HepG2 (cell line): ENCODE measurements around the gene ADGRB2. TPM values are rescaled to one million over a fixed set of nuclear protein-coding genes. Genes with fewer than 3 reads are reported as not detected.

Experiments used
- ATAC-seq: fragments of 200-7000 bp; cut with Tn5 transposase; 3 replicates; pipeline ENCODE4 v1.9.1; 2020; ENCODE audit warnings: mild to moderate bottlenecking, moderate library complexity
- BruUV-seq: library from RNA; stranded (reverse); fragments of 400-500 nt; replicated peaks from 2 replicates; lab custom pipeline; 2021; lab: Mats Ljungman, UMichigan
- CTCF ChIA-PET: fragments of 300-600 bp; formaldehyde crosslinking; extraction: SDS; loops from one replicate; lab custom pipeline; 2021; ENCODE audit warnings: low total read pairs, inconsistent platforms, low intra/inter-chr PET ratio; lab: Yijun Ruan, JAX
- POLR2A ChIA-PET: fragments of 350-600 bp; sonication (Branson Sonifier 250); formaldehyde crosslinking; loops from one replicate; lab custom pipeline; 2020; ENCODE audit warnings: antibody characterized with exemption, inconsistent platforms; lab: Yijun Ruan, JAX
- DNase-seq: peaks from one replicate; pipeline ENCODE4 v3.0.0-alpha.2; 2015; ENCODE audit warnings: low spot score
- FAIRE-seq: peaks from 3 replicates; lab custom pipeline; 2011; peaks lifted over from hg19 to GRCh38; lab: Jason Lieb, UNC
- H2AFZ ChIP-seq: one replicate; pipeline ENCODE4 v1.6.1; 2011; ENCODE audit warnings: low read length, inconsistent platforms
- H3K27ac ChIP-seq: fragments of 300-600 bp; 3 replicates; pipeline ENCODE4 v1.8.0; 2011; ENCODE audit warnings: mixed run types, mild to moderate bottlenecking, mixed read lengths, low read length, inconsistent platforms; ENCODE audit not compliant: insufficient read depth; ENCODE audit errors: extremely low read length
- H3K27me3 ChIP-seq, 2 experiments: fragments of 200-600 bp in 1 of 2; 2 replicates in 1 of 2; 3 replicates in 1 of 2; pipeline versions ENCODE4 v1.6.0 to v1.8.0; 2011; ENCODE audit warnings: low read length in 2 of 2, mild to moderate bottlenecking in 2 of 2, moderate library complexity in 2 of 2, inconsistent platforms in 1 of 2; ENCODE audit not compliant: insufficient read depth in 2 of 2, control insufficient read depth in 1 of 2
- H3K36me3 ChIP-seq, 2 experiments: fragments of 200-600 bp in 1 of 2; replicated peaks in 1 of 2; 2 replicates in 1 of 2; 3 replicates in 1 of 2; pipeline versions ENCODE4 v1.5.1 to v1.8.0; 2011; ENCODE audit warnings: low read length in 2 of 2, inconsistent platforms in 1 of 2; ENCODE audit not compliant: insufficient read depth in 2 of 2, control insufficient read depth in 1 of 2
- H3K4me1 ChIP-seq: 2 replicates; pipeline ENCODE4 v1.5.1; 2012; ENCODE audit warnings: low read length, inconsistent platforms; ENCODE audit not compliant: insufficient read depth
- H3K4me2 ChIP-seq: 2 replicates; pipeline ENCODE4 v1.6.0; 2011; ENCODE audit warnings: low read depth, low read length, inconsistent platforms
- H3K4me3 ChIP-seq, 3 experiments: fragments of 200-600 bp in 1 of 3; sonication (generic), shearing (Covaris generic) in 1 of 3; replicated peaks in 1 of 3; 2 replicates each; pipeline ENCODE4 v1.5.1; 2011 to 2016; ENCODE audit warnings: low read length in 3 of 3, inconsistent platforms in 2 of 3, low read depth in 2 of 3, mild to moderate bottlenecking in 2 of 3, control low read depth in 1 of 3, mixed read lengths in 1 of 3; ENCODE audit not compliant: insufficient read depth in 1 of 3
- H3K79me2 ChIP-seq: one replicate; pipeline ENCODE4 v1.6.1; 2011; ENCODE audit warnings: low read length, inconsistent platforms; ENCODE audit not compliant: insufficient read depth
- H3K9ac ChIP-seq: 2 replicates; pipeline ENCODE4 v1.6.0; 2011; ENCODE audit warnings: mild to moderate bottlenecking, low read depth, low read length, inconsistent platforms; ENCODE audit not compliant: insufficient read depth
- H3K9me3 ChIP-seq: 2 replicates; pipeline ENCODE4 v1.5.1; 2012; ENCODE audit warnings: mild to moderate bottlenecking, low read length
- H4K20me1 ChIP-seq: 2 replicates; pipeline ENCODE4 v1.6.0; 2011; ENCODE audit warnings: inconsistent platforms, mild to moderate bottlenecking, low read length, moderate library complexity; ENCODE audit not compliant: insufficient read depth
- FOXP4 ChIP-seq: sonication (generic); formaldehyde crosslinking; IDR thresholded peaks from 2 replicates; pipeline ENCODE4 v1.4.0; 2020; ENCODE audit warnings: missing genetic modification reagents
- MAFK ChIP-seq, 2 experiments: IDR thresholded peaks in 1 of 2; conservative IDR thresholded peaks in 1 of 2; 2 replicates each; pipeline ENCODE4 v1.6.1; 2011; ENCODE audit warnings: improper control_type of control experiment in 2 of 2, low read length in 2 of 2
- MXD4 ChIP-seq: IDR thresholded peaks from 2 replicates; pipeline ENCODE4 v1.6.1; 2016; ENCODE audit warnings: mild to moderate bottlenecking, missing biosample characterization, missing genetic modification reagents
- MYC ChIP-seq: sonication (generic); formaldehyde crosslinking; IDR thresholded peaks from 2 replicates; pipeline ENCODE4 v1.9.0; 2021; ENCODE audit warnings: missing genetic modification reagents, borderline replicate concordance
- NFKBIZ ChIP-seq: IDR thresholded peaks from 2 replicates; pipeline ENCODE4 v1.6.1; 2018; ENCODE audit warnings: missing genetic modification reagents, missing compliant biosample characterization
- TARDBP ChIP-seq: sonication (generic); formaldehyde crosslinking; IDR thresholded peaks from 2 replicates; pipeline ENCODE4 v1.8.0; 2022; ENCODE audit warnings: mild to moderate bottlenecking, missing genetic modification reagents
- ZBTB21 ChIP-seq: sonication (generic); formaldehyde crosslinking; IDR thresholded peaks from 2 replicates; pipeline ENCODE4 v1.4.0; 2020; ENCODE audit warnings: missing genetic modification reagents
- ZEB1 ChIP-seq: IDR thresholded peaks from 2 replicates; pipeline ENCODE4 v1.6.1; 2012; ENCODE audit warnings: mild to moderate bottlenecking, low read depth, inconsistent platforms; ENCODE audit not compliant: insufficient replicate concordance
- ZNF136 ChIP-seq: sonication (generic); formaldehyde crosslinking; IDR thresholded peaks from 2 replicates; pipeline ENCODE4 v1.8.1; 2022; ENCODE audit warnings: low read depth, mild to moderate bottlenecking, moderate library complexity, missing genetic modification reagents
- ZNF207 ChIP-seq: fragments of 450-650 bp; IDR thresholded peaks from 2 replicates; pipeline ENCODE4 v1.6.1; 2016; ENCODE audit warnings: antibody characterized with exemption, borderline replicate concordance
- ZNF552 ChIP-seq: sonication (generic); formaldehyde crosslinking; IDR thresholded peaks from 2 replicates; pipeline ENCODE4 v1.9.0; 2022; ENCODE audit warnings: missing genetic modification reagents, mild to moderate bottlenecking, borderline replicate concordance
- ZNF609 ChIP-seq: sonication (generic); formaldehyde crosslinking; IDR thresholded peaks from 2 replicates; pipeline ENCODE4 v1.4.0; 2020; ENCODE audit warnings: mild to moderate bottlenecking, missing genetic modification reagents, borderline replicate concordance
- ZNF841 ChIP-seq: sonication (generic); formaldehyde crosslinking; IDR thresholded peaks from 2 replicates; pipeline ENCODE4 v1.8.1; 2023; ENCODE audit warnings: missing genetic modification reagents, borderline replicate concordance
- WGBS: methylation state at CpG from one replicate; pipeline ENCODE4 v1.1.6; 2017; ENCODE audit warnings: low lambda C conversion rate; 5-methylcytosine and 5-hydroxymethylcytosine counted together
- in situ Hi-C: cut with HindIII; loops from 2 replicates; pipeline ENCODE4 v1.10.0; 2017; ENCODE audit warnings: low pct_unique_long_range_greater_than_20kb; ENCODE audit not compliant: extremely low pct_ligation_motif_present
- intact Hi-C: fragments of 100-400 bp; cut with micrococcal nuclease; formaldehyde crosslinking; loops from one replicate; pipeline ENCODE4 v1.10.0; 2022; ENCODE audit not compliant: unreplicated experiment
- polyA plus RNA-seq, 8 experiments: library from polyadenylated mRNA; depleted of rRNA in 3 of 8; stranded (reverse) in 7 of 8; unstranded in 1 of 8; fragments of >200 nt; fragmentation: Illumina TruSeq in 4 of 8; extraction: Trizol in 4 of 8; gene quantifications; 2 replicates each; pipeline versions ENCODE4 v1.2.1 to v1.2.3, GENCODE V29; 2011 to 2016; ENCODE audit warnings: low read depth in 4 of 8, missing spikeins in 1 of 8, mixed read lengths in 1 of 8; ENCODE audit not compliant: insufficient read depth in 1 of 8
- total RNA-seq, 5 experiments: library from RNA; depleted of rRNA; stranded (reverse); fragments of >200 nt; fragmentation: Illumina TruSeq; extraction: Trizol; gene quantifications; 2 replicates each; pipeline ENCODE4 v1.2.3, GENCODE V29; 2016; ENCODE audit warnings: low read depth in 1 of 5

The ADGRB2 gene
- total and polyA plus RNA-seq, 2 of the 13 experiments (the other 11 are each of a cell fraction or from before 2014, with no cell fraction given): 0.03 to 0.09 TPM

GRCh38 chr1:31768407-31768907, 4.3 kb upstream of the ADGRB2 start:
- peaks cover 21% of the 10 kb centered on the region for H3K4me1 ChIP-seq
- H3K9me3 ChIP-seq: no peaks in the 10 kb centered on the region
- WGBS: 6% methylated on average over 2 of the region's 2 CpGs
- no peak for ATAC-seq
- intact Hi-C loops (no loop called here), in situ Hi-C loops (no loop called here)
- no TSS peak for BruUV-seq
- no peak overlapping the region for H3K27ac ChIP-seq
- TF ChIP-seq MYC (no peak), MXD4 (CRISPR knock-in tag) (no peak), MAFK (conservative IDR thresholded peaks at IDR 0.05 in 1 of 2, IDR thresholded peaks at IDR 0.05 in 1 of 2; ENCODE audit: low read length in 2 of 2) (0 out of 4 replicates have a peak, but pooled peaks of 1 of the 2 experiments have one; percentile 4), ZNF841 (CRISPR knock-in tag) (no peak)
- H3K4me2 ChIP-seq: no peak overlapping the region
- H3K4me3 ChIP-seq: no peak overlapping the region
- DNase-seq: no peak
- no peak overlapping the region for H2AFZ ChIP-seq
- no peaks in the 10 kb centered on the region for H3K36me3 ChIP-seq
- ChIA-PET POLR2A (no interaction called here), CTCF (no interaction called here)
- FAIRE-seq: no peak
- no peaks in the 10 kb centered on the region for H4K20me1 ChIP-seq
- H3K9ac ChIP-seq: no peak overlapping the region
- no peaks in the 10 kb centered on the region for H3K79me2 ChIP-seq
- peaks cover 4 to 62% of the 10 kb centered on the region in 2 experiments; a peak in 4 of 5 replicates for H3K27me3 ChIP-seq

- H4K20me1 ChIP-seq: no peaks in the 10 kb centered on the region
- H3K4me3 ChIP-seq: no peak overlapping the region
- H2AFZ ChIP-seq: no peak overlapping the region
- 48% methylated on average over 5 of the region's 7 CpGs for WGBS
- H3K27ac ChIP-seq: no peak overlapping the region
- ATAC-seq (no peak), DNase-seq (no peak), FAIRE-seq (no peak)
- H3K9me3 ChIP-seq: no peaks in the 10 kb centered on the region
- no peak overlapping the region for H3K4me2 ChIP-seq
- in situ Hi-C loops: no loop called here
- H3K79me2 ChIP-seq: no peaks in the 10 kb centered on the region
- H3K4me1 ChIP-seq: peaks cover 30% of the 10 kb centered on the region
- ChIA-PET POLR2A (no interaction called here), CTCF (no interaction called here)
- BruUV-seq: no TSS peak
- H3K27me3 ChIP-seq: peaks cover 7 to 63% of the 10 kb centered on the region in 2 experiments
- no peaks in the 10 kb centered on the region for H3K36me3 ChIP-seq
- no peak overlapping the region for H3K9ac ChIP-seq
- intact Hi-C loops: no loop called here
- TF ChIP-seq ZNF207: no peak
- no peak for TF ChIP-seq ZNF552 (CRISPR knock-in tag)
- no peak for TF ChIP-seq ZNF136 (CRISPR knock-in tag)
- TF ChIP-seq ZEB1: no peak
- TF ChIP-seq ZBTB21 (CRISPR knock-in tag): no peak
- TF ChIP-seq TARDBP (CRISPR knock-in tag): no peak
- TF ChIP-seq FOXP4 (CRISPR knock-in tag): no peak
- TF ChIP-seq NFKBIZ (CRISPR knock-in tag): no peak
- no peak for TF ChIP-seq ZNF609
These were observed 3.1 kb upstream of the ADGRB2 start for GRCh38 chr1:31767225-31767624.
